ENCODE results near the gene CHMP2B. TPM values are rescaled to one million over a fixed set of nuclear protein-coding genes. Genes with fewer than 3 reads are reported as not detected.

The CHMP2B gene
- total and polyA plus RNA-seq, 2 experiments from 2014 or later: 45.1 to 130 TPM

GRCh38 chr3:87203809-87204208, 23.3 kb upstream of the CHMP2B start:
- H3K27ac Mint-ChIP-seq: no peak overlapping the region; the same call in 1 of the 2 replicates
- H3K4me3 ChIP-seq: no peak overlapping the region
- H4K20me1 ChIP-seq (replicated peaks; ENCODE audit: insufficient read depth): no peaks in the 10 kb centered on the region
- H3K27me3 ChIP-seq (ENCODE audit: insufficient read depth): no peaks in the 10 kb centered on the region
- no peaks in the 10 kb centered on the region for H3K9me3 Mint-ChIP-seq
- no peaks in the 10 kb centered on the region for H3K36me3 ChIP-seq (ENCODE audit: insufficient read depth)
- H2AFZ ChIP-seq: no peak overlapping the region
- H3K36me3 Mint-ChIP-seq (ENCODE audit: low read depth): no peaks in the 10 kb centered on the region
- no peaks in the 10 kb centered on the region for H3K9me2 ChIP-seq (ENCODE audit: insufficient read depth)
- ATAC-seq: no peak
- H3F3A ChIP-seq (replicated peaks; ENCODE audit: low read depth): no peaks in the 10 kb centered on the region
- peak; percentile 17 for DNase-seq (ENCODE audit: low spot score)
- H3K27ac ChIP-seq (ENCODE audit: low read depth): no peak overlapping the region
- TF ChIP-seq ZNF331 (CRISPR knock-in tag; IDR thresholded peaks at IDR 0.05; ENCODE audit: low read depth) (no peak), ETS1 (IDR thresholded peaks at IDR 0.05) (no peak), REST (IDR thresholded peaks at IDR 0.05; ENCODE audit: unreplicated experiment) (no peak), STAT1 (IDR thresholded peaks at IDR 0.05; ENCODE audit: unreplicated experiment) (no peak), ZNF114 (CRISPR knock-in tag; IDR thresholded peaks at IDR 0.05) (no peak), POLR2AphosphoS5 (IDR thresholded peaks at IDR 0.05; ENCODE audit: low read depth) (no peak), CTCF (conservative IDR thresholded peaks at IDR 0.05; ENCODE audit: low read depth in 2 of 2) (no peak), NANOG (IDR thresholded peaks at IDR 0.05; ENCODE audit: borderline replicate concordance) (no peak), ZNF462 (CRISPR knock-in tag; IDR thresholded peaks at IDR 0.05) (no peak), CREB1 (CRISPR knock-in tag; IDR thresholded peaks at IDR 0.05; ENCODE audit: low read depth) (no peak)
- no peak overlapping the region for H3K4me2 ChIP-seq
- H3K4me1 Mint-ChIP-seq: peaks cover 12% of the 10 kb centered on the region; the same call in 2 of the 3 replicates
- peaks cover 7% of the 10 kb centered on the region; the same call in 1 of the 2 replicates for H3K4me1 ChIP-seq (ENCODE audit: insufficient read depth)
- no peak overlapping the region for H3K4me3 Mint-ChIP-seq
- no peaks in the 10 kb centered on the region for H3K79me2 ChIP-seq (replicated peaks; ENCODE audit: insufficient read depth)
- H3K27me3 Mint-ChIP-seq (ENCODE audit: insufficient read depth, low read depth, poor library complexity): no peaks in the 10 kb centered on the region
